Measurements from ENCODE around the gene WNT10A. TPM values are rescaled to one million over a fixed set of nuclear protein-coding genes. Genes with fewer than 3 reads are reported as not detected.
"Not testable (repeated sequence)": the region's sequence is repeated elsewhere in the genome, so short reads cannot be mapped to it uniquely, and the experiment has no call there.

The WNT10A gene
- total RNA-seq, 1 donor = not detected

- Histone ChIP-seq H3K27me3 (ENCODE audit: insufficient read depth, low read length) (no peaks in the 10 kb centered on the region), H2AFZ (ENCODE audit: low read length) (peak overlapping the region; percentile 76), H3K79me2 (ENCODE audit: insufficient read depth, low read length) (no peaks in the 10 kb centered on the region), H3K9me3 (ENCODE audit: low read depth, low read length) (no peaks in the 10 kb centered on the region), H3K27ac (ENCODE audit: low read depth, low read length) (no peak overlapping the region), H3K4me3 (ENCODE audit: insufficient read depth, low read length) (no peak overlapping the region), H3K36me3 (ENCODE audit: insufficient read depth, low read length) (no peaks in the 10 kb centered on the region), H3K4me2 (ENCODE audit: insufficient read depth, low read length) (peak overlapping the region; percentile 24), H3K4me1 (ENCODE audit: insufficient read depth, low read length) (peaks cover 10% of the 10 kb centered on the region), H4K20me1 (ENCODE audit: insufficient read depth, low read length) (no peaks in the 10 kb centered on the region)
- DNase-seq (ENCODE audit: insufficient read length, low spot score, missing footprints) = no peak
- TF ChIP-seq CTCF (IDR thresholded peaks at IDR 0.05; ENCODE audit: extremely low read depth, low read depth, low read length) = no peak
Measured at GRCh38 chr2:218839888-218840287, 40.8 kb upstream of the WNT10A start.

GRCh38 chr2:218844334-218844733, 36.3 kb upstream of the WNT10A start:
- H3K27me3 ChIP-seq (ENCODE audit: insufficient read depth, low read length); H4K20me1 ChIP-seq (ENCODE audit: insufficient read depth, low read length); H3K4me3 ChIP-seq (ENCODE audit: insufficient read depth, low read length); H2AFZ ChIP-seq (ENCODE audit: low read length); H3K4me2 ChIP-seq (ENCODE audit: insufficient read depth, low read length); H3K36me3 ChIP-seq (ENCODE audit: insufficient read depth, low read length); H3K27ac ChIP-seq (ENCODE audit: low read depth, low read length); H3K79me2 ChIP-seq (ENCODE audit: insufficient read depth, low read length); DNase-seq (ENCODE audit: insufficient read length, low spot score, missing footprints); H3K4me1 ChIP-seq (ENCODE audit: insufficient read depth, low read length); H3K9me3 ChIP-seq (ENCODE audit: low read depth, low read length): not testable (repeated sequence)

- not testable (repeated sequence) for H3K4me3 ChIP-seq (ENCODE audit: insufficient read depth, low read length); H3K9me3 ChIP-seq (ENCODE audit: low read depth, low read length); H4K20me1 ChIP-seq (ENCODE audit: insufficient read depth, low read length); DNase-seq (ENCODE audit: insufficient read length, low spot score, missing footprints); H2AFZ ChIP-seq (ENCODE audit: low read length); H3K27me3 ChIP-seq (ENCODE audit: insufficient read depth, low read length); H3K79me2 ChIP-seq (ENCODE audit: insufficient read depth, low read length); H3K36me3 ChIP-seq (ENCODE audit: insufficient read depth, low read length); H3K4me1 ChIP-seq (ENCODE audit: insufficient read depth, low read length); H3K27ac ChIP-seq (ENCODE audit: low read depth, low read length)
- peak overlapping the region; percentile 39 for H3K4me2 ChIP-seq (ENCODE audit: insufficient read depth, low read length)
Measured at GRCh38 chr2:218846963-218847362, 33.7 kb upstream of the WNT10A start.

GRCh38 chr2:218849721-218850120, 30.9 kb upstream of the WNT10A start:
- TF ChIP-seq CTCF (IDR thresholded peaks at IDR 0.05; ENCODE audit: extremely low read depth, low read depth, low read length) = no peak
- peaks cover 12% of the 10 kb centered on the region for H3K4me1 ChIP-seq (ENCODE audit: insufficient read depth, low read length)
- peaks cover 22% of the 10 kb centered on the region for H3K27me3 ChIP-seq (ENCODE audit: insufficient read depth, low read length)
- no peaks in the 10 kb centered on the region for H3K36me3 ChIP-seq (ENCODE audit: insufficient read depth, low read length)
- no peak overlapping the region for H3K4me3 ChIP-seq (ENCODE audit: insufficient read depth, low read length)
- no peak overlapping the region for H3K27ac ChIP-seq (ENCODE audit: low read depth, low read length)
- no peak overlapping the region for H3K4me2 ChIP-seq (ENCODE audit: insufficient read depth, low read length)
- no peak overlapping the region for H2AFZ ChIP-seq (ENCODE audit: low read length)
- DNase-seq (ENCODE audit: insufficient read length, low spot score, missing footprints) = no peak
- no peaks in the 10 kb centered on the region for H3K9me3 ChIP-seq (ENCODE audit: low read depth, low read length)
- H4K20me1 ChIP-seq (ENCODE audit: insufficient read depth, low read length) = no peaks in the 10 kb centered on the region
- no peaks in the 10 kb centered on the region for H3K79me2 ChIP-seq (ENCODE audit: insufficient read depth, low read length)

- DNase-seq (ENCODE audit: insufficient read length, low spot score, missing footprints) = no peak
- no peak for TF ChIP-seq CTCF (IDR thresholded peaks at IDR 0.05; ENCODE audit: extremely low read depth, low read depth, low read length)
- Histone ChIP-seq H3K27me3 (ENCODE audit: insufficient read depth, low read length) (peaks cover 32% of the 10 kb centered on the region), H3K4me1 (ENCODE audit: insufficient read depth, low read length) (peaks cover 12% of the 10 kb centered on the region), H2AFZ (ENCODE audit: low read length) (no peak overlapping the region), H3K4me3 (ENCODE audit: insufficient read depth, low read length) (no peak overlapping the region), H3K9me3 (ENCODE audit: low read depth, low read length) (no peaks in the 10 kb centered on the region), H3K27ac (ENCODE audit: low read depth, low read length) (no peak overlapping the region), H3K79me2 (ENCODE audit: insufficient read depth, low read length) (no peaks in the 10 kb centered on the region), H3K36me3 (ENCODE audit: insufficient read depth, low read length) (no peaks in the 10 kb centered on the region), H4K20me1 (ENCODE audit: insufficient read depth, low read length) (no peaks in the 10 kb centered on the region), H3K4me2 (ENCODE audit: insufficient read depth, low read length) (no peak overlapping the region)
Measured at GRCh38 chr2:218850796-218851195, 29.9 kb upstream of the WNT10A start.

Measured in osteoblast (primary cell).